Iris pigment epithelial cell (primary cell): ENCODE results near the gene PRR16.

Experiments used
- DNase-seq: peaks from one replicate; pipeline ENCODE4 v3.0.0-alpha.2; 2011; ENCODE audit warnings: low read depth

Gene PRR16

DNA sequence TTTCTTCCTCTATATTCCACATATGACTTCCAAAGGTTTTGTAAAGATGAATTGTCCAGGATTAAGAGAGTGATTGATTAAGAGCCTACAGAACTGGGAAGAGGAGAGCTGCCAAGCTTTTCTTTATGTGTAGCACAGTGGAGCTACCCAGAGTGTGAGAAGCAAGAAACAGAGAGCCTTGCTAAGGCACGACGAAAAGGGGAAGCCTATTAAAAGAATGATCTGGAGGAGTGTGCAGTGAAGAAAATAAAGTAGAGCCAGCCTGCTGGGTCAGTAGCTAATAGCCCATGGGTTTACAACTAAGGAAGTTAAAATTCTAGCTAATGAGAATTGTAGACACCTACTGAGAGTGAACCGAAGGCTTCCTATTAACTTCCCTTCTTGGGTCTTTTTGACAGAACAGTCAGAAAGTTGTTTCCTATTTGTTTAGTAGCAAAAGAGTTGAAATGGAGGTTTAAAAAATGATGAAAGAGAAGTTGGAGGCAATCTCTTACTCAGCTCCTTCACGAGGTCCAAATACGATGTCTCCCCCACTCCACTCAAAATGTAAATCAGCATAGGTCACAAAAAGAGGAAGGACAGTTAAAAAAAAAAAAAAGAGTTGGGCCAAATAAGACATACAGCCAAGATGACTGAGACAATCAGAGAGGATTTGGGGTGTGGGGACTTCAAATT, 957 bp upstream of the PRR16 start:
- DNase-seq, result no peak

DNA sequence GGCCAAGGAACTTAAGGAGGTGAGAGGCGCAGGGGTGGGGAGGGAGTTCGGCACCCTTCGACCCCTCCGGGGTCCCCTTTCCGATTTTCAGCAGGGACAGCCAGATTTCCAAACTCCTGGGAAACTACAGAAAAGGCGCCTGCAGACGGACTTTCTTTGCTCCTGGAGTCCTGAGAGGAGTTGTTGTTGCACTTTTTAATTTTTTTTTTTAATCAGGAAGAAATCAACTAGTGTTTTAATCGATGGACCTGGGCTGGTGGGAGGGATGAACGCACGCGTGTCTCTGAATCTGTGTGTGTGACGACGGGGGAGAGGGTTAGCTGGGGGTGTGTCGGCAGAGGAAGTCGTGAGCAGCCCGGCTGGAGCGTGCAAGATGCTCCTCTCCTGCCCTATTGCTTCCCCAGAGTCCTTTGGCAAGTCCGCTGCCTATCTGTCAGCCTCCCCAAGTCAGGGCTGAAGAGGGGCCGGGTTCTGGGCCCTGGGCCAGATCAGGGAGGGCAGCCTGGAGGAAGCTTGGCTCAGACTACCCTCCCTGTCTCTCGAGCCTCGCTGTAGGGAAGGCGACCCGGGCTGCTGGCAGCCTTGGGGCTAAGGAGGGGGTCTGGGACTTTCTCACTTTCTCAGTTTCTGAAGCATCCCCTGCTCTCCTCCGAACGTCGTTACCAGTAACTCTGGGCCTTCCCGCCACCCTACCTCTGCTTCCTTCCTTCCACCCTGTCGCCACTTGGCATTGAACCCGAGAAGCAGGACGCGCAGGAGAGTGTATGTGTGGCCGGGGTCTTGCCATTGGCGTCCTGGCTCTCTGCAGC, 731 bp downstream of the PRR16 start:
- peak; percentile 72 for DNase-seq

DNA sequence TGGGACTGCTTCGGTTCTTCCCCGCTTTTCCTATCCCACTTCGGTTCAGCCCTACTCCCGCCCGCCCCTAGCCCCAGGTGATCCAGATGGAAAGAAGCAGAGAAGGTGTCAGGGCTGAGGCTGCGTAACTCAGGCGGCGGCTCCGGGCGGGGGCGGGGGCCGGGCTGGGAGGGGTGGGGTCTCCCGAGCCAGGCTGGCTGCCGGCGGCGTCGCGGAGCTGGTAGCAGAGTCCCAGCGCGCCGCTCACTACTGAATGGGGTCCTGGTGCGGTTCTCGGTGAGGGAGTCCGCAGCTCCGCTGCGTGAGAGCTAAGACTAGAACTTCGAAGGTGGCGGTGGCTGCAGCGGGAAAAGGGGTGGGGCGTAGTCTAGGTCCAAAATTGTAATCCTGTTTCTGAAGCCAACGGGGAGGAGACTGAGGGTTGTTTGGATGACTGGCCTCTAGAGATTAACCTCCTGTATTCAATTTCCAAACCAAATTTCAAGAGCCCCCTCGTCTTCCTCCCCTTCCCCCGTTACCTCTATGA, 1.4 kb downstream of the PRR16 start:
- DNase-seq, result peak; percentile 71

DNA sequence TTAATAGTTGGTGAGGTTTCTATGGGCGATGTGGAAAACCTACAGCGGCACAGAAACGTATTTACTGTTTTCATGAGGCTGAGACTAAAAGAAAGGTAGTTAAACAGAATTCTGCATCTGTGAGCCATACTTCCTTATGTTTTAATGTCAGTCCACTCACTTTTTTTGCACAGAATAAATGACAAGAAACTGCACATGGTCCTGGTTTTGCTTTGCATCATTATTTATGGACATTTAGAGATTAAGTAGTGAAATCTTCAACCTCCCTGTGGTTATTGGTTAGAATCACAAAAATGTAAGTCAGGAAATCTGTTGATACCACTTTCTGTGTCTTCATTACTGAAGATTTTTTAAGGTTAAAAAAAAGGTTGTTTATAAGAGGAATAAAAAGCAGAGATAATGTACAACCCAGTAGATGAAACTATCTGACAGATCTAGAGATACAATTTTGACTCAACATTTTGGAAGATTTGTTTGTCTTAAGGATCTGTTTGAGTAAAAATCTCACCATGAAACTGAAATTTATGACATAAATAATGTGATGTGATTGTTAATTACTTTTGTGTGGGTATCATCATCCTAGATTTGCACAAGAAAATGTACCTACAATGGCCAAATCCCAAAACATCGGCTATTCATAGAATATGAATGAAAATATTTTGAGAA, 2.4 kb downstream of the PRR16 start:
- DNase-seq, result peak; percentile 38

DNA sequence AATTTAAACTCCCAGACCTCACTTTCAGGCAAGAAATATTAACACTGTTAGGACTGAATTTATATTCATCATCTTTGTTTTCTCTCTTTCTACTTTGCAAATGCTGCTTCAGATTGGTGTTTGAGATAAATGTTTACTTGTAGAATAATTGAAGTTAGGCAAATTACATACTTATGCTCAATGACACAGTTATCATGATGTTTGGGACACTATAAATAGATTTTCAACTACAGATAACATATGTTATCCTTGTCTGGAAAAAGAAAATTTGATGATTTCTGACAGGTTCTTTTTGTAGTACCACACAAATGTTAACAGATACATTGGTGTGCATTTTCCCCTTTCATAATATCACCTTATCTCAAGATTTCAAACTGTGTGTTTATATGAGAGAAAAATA, 7.9 kb downstream of the PRR16 start:
- no peak for DNase-seq

DNA sequence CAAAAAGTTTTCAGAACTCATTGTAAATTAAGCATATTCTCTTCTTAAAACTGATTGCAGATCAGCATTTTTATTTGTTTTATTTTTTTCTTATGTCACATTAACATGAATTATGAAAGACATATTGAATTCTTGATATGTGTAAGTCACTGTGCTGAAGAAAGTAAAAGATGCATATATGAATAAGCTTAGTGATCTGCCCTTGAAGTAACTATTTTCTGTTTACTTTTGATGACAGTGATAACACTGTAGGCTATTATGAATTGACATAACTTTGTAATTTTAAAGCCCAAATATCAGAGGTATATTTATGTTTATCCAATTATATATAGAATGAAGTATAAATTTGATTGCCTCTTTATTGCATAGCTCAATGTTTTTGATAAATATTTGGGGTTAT, 8.8 kb downstream of the PRR16 start:
- no peak for DNase-seq

DNA sequence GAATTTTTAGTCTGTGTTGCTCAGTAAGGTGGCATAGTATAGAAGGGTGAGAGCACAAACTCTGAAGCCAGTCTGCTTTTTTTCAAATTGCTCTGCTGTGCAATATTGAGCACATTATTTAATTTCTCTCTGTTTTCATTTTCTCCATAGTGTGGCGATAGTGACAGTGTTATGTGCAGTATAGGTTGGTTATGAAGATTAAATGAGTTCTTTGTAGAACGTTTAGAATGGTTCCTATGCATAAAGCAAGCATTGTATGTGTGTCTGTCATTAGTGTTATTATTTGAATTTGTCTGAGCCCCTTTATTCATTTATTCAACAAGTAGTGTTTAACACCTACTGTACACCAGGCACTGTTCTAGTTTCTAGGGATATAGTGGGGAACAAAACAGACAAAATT, 9.2 kb downstream of the PRR16 start:
- DNase-seq, result no peak

DNA sequence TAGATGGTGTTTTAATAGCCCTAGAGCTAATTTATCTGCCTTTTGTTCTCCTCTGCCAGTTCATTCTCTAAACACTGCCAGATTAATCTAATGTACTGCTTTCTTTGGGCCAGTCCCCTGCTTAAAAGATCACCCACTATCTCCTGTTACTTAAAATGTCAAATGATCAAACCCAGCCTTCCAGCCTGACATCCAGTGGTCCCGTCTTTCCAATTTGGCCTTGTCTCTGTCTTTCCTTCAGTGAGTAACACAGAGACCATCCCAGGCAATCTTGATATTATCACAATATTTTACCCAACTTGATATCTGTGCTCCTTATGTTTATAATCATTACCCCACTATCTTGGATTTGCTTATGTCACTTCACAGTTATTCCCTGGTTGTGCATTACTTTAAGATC, 12.0 kb downstream of the PRR16 start:
- no peak for DNase-seq

DNA sequence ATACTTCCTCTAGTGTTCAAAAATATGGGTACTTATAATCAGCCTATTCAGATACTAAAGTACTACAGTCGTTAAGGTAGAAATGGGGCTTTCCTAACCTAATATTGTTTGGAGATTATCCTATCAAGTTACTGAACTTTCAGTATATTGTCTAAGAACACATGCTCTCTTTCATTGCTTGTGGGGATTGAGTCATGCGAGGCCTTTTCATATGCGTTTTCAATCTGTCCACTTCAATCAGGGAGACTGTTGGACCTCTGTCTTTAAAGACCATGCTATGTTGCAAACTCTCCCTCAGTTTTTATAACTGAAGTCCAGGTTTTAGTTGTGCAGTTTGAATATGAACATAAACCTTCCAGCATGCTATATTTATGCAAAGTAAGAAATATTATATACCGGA, 15.0 kb downstream of the PRR16 start:
- peak; percentile 72 for DNase-seq

DNA sequence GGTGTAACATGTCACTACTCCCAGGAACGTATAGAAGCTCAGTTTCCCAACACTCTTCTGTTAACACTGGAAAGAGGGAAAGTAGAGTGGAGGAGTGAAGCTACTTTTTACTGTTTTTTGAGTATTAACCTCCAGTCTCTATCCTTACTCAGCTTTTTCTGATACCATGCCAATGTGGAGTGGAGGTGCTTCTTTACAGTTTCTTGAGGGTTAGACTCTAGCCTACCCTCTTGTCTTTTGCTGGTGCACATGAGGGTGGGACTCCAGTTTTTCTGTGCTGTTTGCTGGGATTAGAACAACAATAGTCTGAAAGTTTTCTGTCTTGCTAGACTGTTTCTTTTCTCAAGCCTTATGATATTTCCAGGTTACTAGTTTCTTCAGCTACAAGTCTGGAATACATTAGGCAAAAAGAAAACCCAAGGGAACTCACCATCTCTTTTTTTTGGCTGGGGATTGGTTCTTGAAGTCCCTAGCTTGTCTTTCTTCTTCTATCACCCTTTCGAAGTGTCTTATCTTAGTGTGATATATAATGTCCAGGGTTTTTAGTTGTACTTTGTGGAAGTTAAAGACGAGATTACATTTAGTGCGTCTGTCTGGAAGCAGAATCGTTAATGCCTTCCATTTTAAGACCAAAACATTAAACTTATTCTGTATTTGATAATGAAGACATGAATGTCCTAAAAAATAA, 35.9 kb downstream of the PRR16 start:
- no peak for DNase-seq

DNA sequence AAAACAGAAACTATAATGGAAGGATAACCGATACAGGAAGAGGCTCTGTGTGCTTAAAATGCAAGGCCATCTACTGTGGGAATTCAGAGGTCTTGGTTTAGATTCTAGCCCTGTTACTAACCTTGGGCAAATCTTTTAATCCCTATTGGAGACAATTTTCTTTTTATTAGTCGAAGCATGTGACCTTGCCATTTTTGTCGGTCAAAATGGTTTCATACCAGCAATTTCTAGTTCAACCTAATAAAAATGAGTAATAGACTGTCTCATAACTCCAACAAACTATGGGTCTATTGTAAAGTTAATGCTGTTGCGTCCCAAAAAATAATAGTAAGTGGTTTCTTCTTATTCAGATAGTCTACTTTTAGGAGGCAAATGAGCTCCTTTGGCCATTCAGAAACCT, 38.4 kb downstream of the PRR16 start:
- no peak for DNase-seq

DNA sequence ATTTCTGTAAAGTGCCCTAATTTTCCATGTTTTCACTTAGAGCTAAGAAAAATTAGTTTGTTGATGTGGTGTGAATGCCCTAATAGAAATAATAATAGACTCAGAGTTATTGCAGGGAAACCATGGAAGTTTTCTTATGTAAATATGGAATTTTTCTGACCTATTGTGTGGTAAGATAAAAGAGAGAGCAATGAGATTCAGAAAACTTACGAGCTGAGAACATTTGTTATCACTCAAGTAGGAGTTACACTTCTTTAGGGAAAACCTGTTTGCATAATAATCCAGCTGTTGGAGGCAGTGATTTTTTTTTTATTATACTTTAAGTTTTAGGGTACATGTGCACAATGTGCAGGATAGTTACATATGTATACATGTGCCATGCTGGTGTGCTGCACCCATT, 39.2 kb downstream of the PRR16 start:
- no peak for DNase-seq

DNA sequence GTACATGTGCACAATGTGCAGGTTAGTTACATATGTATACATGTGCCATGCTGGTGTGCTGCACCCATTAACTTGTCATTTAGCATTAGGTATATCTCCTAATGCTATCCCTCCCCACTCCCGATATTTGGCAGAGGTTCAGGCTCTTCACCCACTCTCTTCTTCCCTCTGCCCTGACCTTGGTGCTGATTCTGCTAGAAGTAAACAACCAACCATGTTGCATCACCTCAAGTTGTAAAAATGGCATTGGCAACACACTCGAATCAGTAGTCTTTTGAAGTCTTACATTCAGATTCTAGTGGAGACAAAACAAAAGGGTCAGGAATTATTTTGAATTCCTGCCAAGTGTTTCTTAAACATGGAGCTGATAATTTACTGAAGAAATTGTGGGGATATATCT, 40.0 kb downstream of the PRR16 start:
- no peak for DNase-seq

DNA sequence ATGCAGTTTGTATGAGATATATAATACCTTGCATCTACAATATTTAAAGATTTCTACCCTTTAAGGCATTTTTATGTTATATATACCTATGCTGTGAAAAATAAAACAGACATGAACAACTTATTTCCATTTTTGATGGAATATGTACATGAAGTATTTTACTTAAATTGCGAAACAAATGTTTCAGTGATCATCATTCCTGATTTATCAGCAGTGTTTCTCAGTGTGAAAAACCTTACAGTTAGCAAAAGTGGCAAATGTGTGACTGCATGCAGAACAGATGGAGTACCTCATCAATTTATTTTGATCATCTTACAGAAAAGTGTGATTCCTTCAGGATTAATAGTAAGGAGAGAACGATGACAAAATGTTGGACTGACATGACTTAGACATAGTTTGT, 43.1 kb downstream of the PRR16 start:
- no peak for DNase-seq

DNA sequence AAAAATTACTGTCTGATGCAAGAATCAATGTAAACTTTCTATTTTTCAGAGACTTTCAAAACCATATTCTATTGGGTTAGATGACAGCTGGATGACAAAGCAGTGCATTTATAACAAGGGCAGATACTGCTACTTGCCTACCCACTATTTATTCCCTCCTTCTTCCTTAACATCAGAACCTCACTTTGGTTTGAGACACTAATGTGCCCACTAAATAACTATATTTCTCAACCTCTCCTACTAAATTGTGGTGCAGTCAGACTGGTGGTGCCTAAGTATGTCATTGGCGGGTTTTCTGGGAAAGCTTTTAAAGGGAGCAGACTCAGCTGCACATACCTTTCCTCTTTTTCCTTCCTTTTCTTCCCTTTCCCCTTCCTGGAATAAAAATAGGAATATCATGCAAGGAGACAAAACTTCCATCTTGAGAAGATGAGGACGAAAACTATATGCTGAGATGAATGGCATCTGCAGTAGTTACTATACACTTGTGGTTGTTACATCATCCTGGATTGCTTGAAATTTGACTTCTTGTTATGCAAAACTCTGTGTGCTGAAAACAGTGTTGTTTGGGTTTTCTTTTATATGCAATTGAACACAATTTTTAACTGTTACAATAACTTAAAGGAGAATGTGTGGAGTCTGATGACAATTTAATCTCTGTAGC, 43.8 kb downstream of the PRR16 start:
- peak; percentile 58 for DNase-seq

DNA sequence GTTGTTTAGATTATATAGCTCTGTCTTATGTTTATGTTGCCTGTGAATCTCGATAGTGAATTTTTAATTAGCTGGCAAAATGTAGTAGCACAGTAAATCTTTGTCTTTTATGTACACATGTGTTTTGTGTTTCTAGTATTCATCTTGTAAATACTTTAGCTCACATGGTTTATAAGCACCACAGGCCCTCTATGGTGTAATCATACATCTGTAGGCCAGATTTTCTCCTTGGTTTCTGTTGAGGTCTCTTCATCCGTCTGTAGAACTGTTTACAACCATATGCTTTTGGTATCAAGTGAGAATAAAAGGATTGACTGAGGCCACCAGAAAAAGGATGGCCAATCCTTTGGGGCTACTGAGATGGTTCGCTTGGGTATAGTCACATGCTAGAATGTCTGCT, 45.0 kb downstream of the PRR16 start:
- peak; percentile 49 for DNase-seq

DNA sequence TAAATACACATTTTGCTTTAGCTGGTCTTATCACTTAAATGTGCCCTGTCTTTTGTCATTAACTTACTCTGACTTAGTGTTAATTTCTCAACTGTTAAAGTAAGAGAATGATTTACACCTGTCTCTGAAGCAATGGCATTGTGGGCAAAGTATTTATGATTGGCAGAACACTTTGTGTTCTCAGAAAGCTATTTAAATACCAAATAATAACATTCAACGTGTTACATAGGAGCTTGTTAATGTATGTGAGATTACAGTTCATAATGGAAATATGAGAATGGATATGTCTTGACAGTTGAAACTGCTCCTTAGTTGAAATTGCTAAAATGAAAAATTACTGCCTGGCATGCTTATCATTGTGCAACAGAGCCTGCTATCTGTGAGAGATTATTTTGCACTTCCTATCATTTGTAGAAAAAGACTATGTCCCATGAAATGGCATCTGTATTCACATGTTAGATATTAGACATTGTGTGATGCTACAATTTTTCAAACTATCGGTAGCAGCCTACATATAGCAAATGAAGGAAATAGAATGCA, 46.1 kb downstream of the PRR16 start:
- no peak for DNase-seq

DNA sequence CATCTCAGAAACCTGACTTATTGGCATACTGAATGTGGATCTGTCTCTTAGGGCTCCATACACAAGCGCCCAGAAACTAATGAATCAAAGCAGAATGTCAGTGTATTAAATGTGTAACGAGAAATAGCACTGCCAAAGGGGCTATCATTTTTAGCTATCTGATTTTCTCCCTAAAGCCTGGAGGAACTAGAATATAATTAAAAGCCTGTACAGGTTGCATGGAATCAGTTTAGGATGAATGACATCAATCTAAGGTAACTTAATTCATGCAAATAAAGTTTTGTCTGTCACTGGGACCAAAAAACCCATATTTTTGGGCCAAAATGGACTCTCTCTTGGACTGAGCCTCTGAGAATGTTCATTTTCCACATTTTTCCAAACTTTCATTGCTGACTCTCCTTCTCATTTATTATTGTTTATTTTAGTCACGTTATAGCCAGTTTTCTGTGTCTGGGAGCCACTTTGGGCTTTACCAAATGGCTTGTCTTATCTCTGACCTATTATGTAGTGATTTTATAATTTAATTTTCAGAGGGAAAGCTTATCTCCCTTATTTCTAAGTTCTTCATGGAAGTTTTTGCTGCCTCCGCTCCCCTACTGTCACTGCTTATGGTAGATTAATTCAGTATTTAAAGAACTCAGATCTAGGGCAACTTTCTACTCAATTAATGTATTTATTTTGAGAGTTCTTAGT, 47.0 kb downstream of the PRR16 start:
- no peak for DNase-seq

DNA sequence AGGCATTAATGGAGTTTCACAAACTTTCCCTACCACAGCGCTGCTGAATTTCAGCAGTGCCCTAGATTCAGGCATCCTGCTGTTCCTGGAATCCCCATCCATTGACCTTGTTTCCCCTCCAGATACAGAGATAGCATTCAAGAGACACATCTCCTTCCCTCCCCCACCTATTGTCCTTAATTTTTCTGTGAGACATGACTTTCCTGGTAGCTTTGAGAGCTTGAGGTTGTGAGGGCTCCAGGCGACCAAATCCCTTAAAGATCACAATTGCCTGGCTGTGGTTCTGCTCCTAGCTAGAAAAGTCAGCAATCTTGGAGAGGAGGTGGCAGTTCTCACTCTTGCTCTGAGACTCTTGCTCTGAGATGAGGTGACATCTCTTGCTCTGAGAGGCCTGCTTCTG, 48.0 kb downstream of the PRR16 start:
- DNase-seq, result no peak

DNA sequence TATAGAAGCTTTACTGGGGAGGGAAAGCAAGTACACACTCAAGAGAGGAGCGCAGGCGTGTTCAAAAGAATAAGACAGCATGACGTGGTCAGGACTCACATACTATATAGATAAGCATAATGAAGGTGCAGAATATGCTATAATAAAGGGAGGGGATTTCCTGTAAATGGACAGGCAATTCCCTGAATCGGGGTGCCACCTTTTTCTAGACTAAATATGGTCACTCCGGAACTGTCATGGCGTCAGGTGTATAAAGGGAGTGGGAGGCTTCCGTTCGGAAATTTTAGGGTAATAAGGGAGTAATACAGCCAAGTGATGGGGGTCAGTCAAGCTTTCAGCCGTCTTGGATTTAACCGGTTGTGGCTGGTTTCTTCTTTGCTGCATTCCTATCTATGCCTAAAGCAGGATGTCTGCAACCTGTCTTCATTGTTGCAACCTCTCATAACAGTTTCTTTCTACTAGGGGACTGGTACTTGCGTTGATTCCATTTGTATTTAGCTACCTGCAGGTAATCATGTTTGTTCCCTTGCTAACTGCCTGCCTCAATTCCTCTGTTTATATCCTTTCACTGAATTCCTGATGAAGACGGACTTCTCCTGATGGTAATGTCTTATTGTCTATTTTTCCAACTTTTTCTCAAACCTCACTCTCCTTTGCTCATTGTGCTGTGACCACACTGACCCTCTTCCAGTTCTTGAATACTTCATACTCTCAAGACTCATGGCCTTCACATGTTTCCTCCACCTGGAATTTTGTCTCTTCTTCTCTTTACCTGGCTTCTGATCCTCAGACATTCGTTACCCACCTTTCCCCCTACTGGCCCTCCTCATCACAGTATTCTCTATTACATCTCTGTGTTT, 48.9 kb downstream of the PRR16 start:
- no peak for DNase-seq
